MG63 (cell line): ENCODE data around the gene SP1. TPM values are rescaled to one million over a fixed set of nuclear protein-coding genes. Genes with fewer than 3 reads are reported as not detected.
A peak's percentile ranks its signal among the peaks of the same experiment; 100 is the strongest.

Source experiments
- DNase-seq: peaks from one replicate; pipeline ENCODE4 v3.0.0-alpha.2; 2020
- H3K27me3 ChIP-seq: fragments of 250-450 bp; sonication (Bioruptor Pico); 2 replicates; pipeline ENCODE4 v1.5.1; 2020; ENCODE audit warnings: mild to moderate bottlenecking, moderate library complexity
- H3K36me3 ChIP-seq: fragments of 250-450 bp; sonication (Bioruptor Pico); 2 replicates; pipeline ENCODE4 v1.5.1; 2020; ENCODE audit warnings: mild to moderate bottlenecking, moderate library complexity
- H3K4me3 ChIP-seq: fragments of 250-450 bp; sonication (Bioruptor Pico); 2 replicates; pipeline ENCODE4 v1.5.1; 2020; ENCODE audit warnings: mild to moderate bottlenecking, moderate library complexity
- H3K9me3 ChIP-seq: fragments of 250-450 bp; sonication (Bioruptor Pico); 2 replicates; pipeline ENCODE4 v1.5.1; 2020; ENCODE audit warnings: mild to moderate bottlenecking, moderate library complexity
- total RNA-seq: library from RNA; depleted of rRNA; stranded (reverse); fragments of >200 nt; shearing (Covaris generic); gene quantifications from 2 replicates; pipeline ENCODE4 v1.2.3, GENCODE V29; 2014; ENCODE audit warnings: low replicate concordance; rRNA removed

SP1 gene
- total RNA-seq, 1 experiment from 2014 or later = 22.3 TPM

- DNase-seq = peak; percentile 90
- Histone ChIP-seq H3K36me3 (peaks cover 53% of the 10 kb centered on the region), H3K9me3 (no peaks in the 10 kb centered on the region), H3K27me3 (no peaks in the 10 kb centered on the region), H3K4me3 (peak overlapping the region; percentile 98)
These were observed 72.4 kb downstream of the SP1 start for GRCh38 chr12:53452159-53453077.

DNA sequence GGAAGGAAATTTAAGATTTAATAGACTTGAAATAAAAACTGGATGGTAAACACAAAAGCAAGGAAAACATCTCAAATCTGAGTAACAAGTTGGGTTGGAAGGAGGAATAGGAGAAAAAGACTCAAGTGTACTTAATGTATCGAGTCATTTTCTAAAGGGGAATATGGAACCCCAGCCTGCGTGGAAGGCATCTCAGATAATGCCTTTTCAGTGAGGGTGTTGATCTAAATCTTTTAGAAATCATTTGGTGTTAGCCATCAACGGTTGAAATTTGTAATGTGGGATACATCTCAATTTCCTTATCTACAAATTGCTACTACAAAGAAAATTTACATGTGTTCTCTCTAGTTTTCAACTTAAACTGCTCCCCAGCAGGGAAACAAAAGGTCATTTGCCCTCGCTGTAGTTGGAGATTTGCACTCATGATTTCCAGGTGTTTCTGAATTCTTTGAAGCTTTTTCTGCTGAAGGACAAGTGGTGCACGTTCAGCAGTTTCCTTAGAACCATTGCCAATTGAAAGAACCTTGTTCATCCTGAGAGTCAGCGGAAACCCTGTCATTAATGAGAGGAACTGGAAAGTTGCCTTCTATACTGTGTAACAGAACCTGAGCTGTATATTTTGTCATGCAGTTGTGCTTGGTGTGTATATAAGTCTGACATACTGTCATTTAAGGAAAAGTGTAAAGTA, 74.1 kb downstream of the SP1 start:
- H3K27me3 ChIP-seq = no peaks in the 10 kb centered on the region
- peak overlapping the region; percentile 98 for H3K4me3 ChIP-seq
- peaks cover 66% of the 10 kb centered on the region for H3K36me3 ChIP-seq
- H3K9me3 ChIP-seq = no peaks in the 10 kb centered on the region
- no peak for DNase-seq

GRCh38 chr12:53454707-53455106, 74.7 kb downstream of the SP1 start:
- Histone ChIP-seq H3K9me3 (no peaks in the 10 kb centered on the region), H3K4me3 (peak overlapping the region; percentile 98), H3K36me3 (peaks cover 72% of the 10 kb centered on the region), H3K27me3 (no peaks in the 10 kb centered on the region)
- DNase-seq = no peak

DNA sequence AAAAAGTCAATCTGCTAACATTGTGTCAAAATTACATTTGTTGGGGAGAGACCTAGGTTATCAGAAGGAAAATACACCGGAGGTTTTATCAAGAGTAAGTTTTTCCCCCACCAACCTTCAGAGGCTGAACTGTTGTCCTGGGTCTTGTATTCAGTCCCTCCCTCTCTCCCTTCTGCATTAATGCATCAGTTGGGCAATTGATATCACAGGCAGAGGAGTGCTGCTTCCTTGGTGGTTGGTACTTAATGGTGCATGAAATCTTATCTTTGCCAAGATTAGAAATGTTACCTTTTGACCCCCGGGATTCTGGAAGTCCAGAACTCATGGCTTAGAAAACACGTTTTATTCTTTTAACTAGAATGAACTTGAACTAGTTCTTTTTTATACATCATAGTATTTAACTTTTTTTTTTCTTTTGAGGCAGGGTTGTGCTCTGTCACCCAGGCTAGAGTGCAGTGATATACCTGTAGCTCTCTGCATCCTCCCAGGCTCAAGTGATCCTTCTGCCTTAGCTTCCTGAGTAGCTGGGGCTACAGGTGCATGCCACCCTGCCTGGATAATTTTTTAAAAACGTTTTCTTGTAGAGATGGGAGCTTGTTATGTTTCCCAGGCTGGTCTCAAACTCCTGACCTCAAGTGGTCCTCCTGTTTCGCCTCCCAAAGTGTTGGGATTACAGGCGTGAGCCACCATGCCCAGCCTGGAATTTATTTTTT, 76.8 kb downstream of the SP1 start:
- Histone ChIP-seq H3K4me3 (no peak overlapping the region), H3K36me3 (peaks cover 93% of the 10 kb centered on the region), H3K27me3 (no peaks in the 10 kb centered on the region), H3K9me3 (no peaks in the 10 kb centered on the region)
- DNase-seq = no peak

DNA sequence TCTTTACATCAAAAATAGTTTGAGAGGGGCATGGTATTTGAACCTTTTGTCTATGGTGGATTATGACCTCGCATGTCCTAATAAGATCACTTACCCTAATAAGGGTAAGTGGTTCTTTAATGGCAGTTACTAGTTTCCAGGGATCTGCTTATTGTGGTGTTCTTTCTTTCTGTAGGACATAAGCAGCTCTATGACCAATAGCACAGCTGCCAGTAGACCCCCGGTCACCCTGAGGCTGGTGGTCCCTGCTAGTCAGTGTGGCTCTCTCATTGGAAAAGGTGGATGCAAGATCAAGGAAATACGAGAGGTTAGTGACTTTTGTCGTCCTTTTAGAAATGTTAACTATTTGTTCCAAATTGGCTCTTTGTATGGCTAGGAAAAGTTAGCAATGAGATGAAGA, 79.1 kb downstream of the SP1 start:
- peaks cover 100% of the 10 kb centered on the region for H3K36me3 ChIP-seq

DNA sequence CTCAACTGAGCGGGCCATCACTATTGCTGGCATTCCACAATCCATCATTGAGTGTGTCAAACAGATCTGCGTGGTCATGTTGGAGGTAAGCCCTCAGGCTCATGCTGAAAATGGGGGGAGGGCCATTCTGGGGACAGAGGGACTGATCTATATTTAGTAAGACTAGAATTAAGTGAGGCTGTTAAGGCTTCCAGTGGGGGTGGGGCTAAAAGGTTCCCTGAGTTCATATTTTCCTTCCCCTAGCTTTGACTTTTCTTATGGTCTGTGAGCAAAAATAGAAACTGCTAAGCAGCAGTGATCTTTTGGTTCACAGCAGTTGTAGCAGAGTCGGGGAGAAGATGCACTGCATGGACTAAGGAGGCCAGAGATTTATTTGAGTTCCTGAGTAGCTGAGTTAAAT, 81.1 kb downstream of the SP1 start:
- no peaks in the 10 kb centered on the region for H3K27me3 ChIP-seq
- no peak for DNase-seq
- no peaks in the 10 kb centered on the region for H3K9me3 ChIP-seq
- peaks cover 98% of the 10 kb centered on the region for H3K36me3 ChIP-seq
- no peak overlapping the region for H3K4me3 ChIP-seq

More for the DNA sequence above, 79.1 kb downstream of the SP1 start:
- no peak for DNase-seq
- Histone ChIP-seq H3K27me3 (no peaks in the 10 kb centered on the region), H3K9me3 (no peaks in the 10 kb centered on the region), H3K4me3 (no peak overlapping the region)

DNA sequence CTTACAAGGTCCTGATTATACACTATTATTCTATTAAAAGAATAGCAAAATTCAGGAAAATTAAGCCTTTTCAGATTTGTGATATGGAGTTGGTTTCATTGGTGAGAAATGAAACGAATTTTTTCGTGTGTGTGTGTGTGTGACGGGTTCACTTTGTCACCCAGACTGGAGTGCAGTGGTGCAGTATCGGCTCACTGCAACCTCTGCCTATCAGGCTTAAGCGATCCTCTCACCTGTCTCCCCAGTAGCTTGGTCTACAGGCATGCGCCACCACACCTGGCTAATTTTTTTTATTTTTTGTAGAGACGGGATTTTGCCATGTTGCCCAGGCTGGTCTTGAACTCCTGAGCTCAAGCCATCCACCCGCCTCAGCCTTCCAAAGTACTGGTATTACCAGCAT, 81.6 kb downstream of the SP1 start:
- Histone ChIP-seq H3K36me3 (peaks cover 98% of the 10 kb centered on the region), H3K9me3 (no peaks in the 10 kb centered on the region)

GRCh38 chr12:53462935-53463334, 83.0 kb downstream of the SP1 start:
- no peak for DNase-seq
- Histone ChIP-seq H3K36me3 (peaks cover 97% of the 10 kb centered on the region), H3K9me3 (no peaks in the 10 kb centered on the region), H3K4me3 (no peak overlapping the region), H3K27me3 (no peaks in the 10 kb centered on the region)

More for the DNA sequence above, 81.6 kb downstream of the SP1 start:
- Histone ChIP-seq H3K27me3 (no peaks in the 10 kb centered on the region), H3K4me3 (no peak overlapping the region)
- DNase-seq = no peak

DNA sequence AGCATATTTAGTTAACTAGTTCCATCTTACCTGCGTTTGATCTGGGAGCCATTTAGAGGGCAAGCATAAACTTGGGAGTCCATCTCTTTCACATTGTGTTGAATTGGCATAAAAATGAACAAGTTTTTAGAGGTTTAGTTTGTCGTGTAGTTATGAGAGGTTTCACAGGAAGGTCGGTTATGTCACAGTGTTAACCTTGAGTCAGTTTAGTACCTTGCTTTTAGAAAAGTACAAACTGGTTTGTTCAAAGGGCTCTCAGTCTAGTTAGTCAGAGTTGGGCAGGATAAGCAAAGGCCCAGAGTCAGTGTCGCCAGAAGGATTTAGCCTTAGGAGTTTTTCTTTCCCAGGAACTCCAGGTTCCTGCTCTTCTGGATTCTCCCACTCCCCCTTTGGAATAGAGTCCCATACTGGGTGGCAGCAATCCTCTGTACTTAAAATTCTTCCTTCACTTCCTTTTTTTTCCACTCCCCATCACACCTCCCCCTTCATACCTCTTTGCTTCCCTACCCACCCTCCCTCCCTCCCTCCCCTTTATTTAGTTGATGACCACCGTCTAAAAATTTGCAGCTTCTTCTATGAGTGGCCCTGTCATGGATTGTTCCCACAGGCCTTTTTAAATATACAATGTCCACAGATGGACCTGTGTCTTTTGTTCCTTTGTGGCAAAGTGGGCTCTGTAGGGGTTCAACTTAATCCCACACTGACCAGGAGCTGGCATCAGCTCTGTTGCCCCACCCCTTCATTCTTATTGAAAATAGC, 84.0 kb downstream of the SP1 start:
- no peaks in the 10 kb centered on the region for H3K27me3 ChIP-seq
- H3K36me3 ChIP-seq = peaks cover 97% of the 10 kb centered on the region
- no peak for DNase-seq
- no peaks in the 10 kb centered on the region for H3K9me3 ChIP-seq
- no peak overlapping the region for H3K4me3 ChIP-seq

GRCh38 chr12:53464685-53465418, 84.9 kb downstream of the SP1 start:
- H3K4me3 ChIP-seq = no peak overlapping the region
- no peak for DNase-seq
- no peaks in the 10 kb centered on the region for H3K27me3 ChIP-seq
- H3K9me3 ChIP-seq = no peaks in the 10 kb centered on the region
- H3K36me3 ChIP-seq = peaks cover 97% of the 10 kb centered on the region

DNA sequence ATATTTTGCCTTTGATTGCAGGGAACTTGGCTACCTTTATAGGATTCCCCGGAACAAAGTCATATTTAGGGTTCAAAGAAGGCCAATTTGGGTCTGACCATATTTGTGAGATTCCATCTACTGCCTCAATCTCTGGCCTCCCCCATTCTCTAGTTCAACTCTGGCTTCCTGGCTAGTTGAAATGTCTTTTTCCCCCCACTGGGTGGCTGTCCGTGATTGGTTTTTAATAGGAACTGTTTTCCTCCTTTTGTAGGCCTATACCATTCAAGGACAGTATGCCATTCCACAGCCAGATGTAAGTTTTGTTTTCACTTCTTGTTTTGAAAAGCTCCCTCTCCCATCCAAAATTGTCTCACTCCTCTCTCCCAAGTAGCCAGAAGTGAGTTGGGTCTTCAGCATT, 85.7 kb downstream of the SP1 start:
- DNase-seq = no peak
- Histone ChIP-seq H3K36me3 (peaks cover 97% of the 10 kb centered on the region), H3K9me3 (no peaks in the 10 kb centered on the region), H3K27me3 (no peaks in the 10 kb centered on the region), H3K4me3 (no peak overlapping the region)

Other genes starting within 250 kb of the SP1 start
- 14.7 and 22.2 TPM in 2 replicates for gene ZNF740, start 199.5 kb upstream of the SP1 start, total RNA-seq
- gene CSAD, start 199.3 kb upstream of the SP1 start, total RNA-seq = 1.2 and 7.1 TPM in 2 replicates
- 1.6 TPM in 1 of 2 replicates, not detected in the other for gene ITGB7, start 172.9 kb upstream of the SP1 start, total RNA-seq
- 30.8 and 40.7 TPM in 2 replicates for gene RARG, start 148.0 kb upstream of the SP1 start, total RNA-seq
- gene ESPL1, start 111.9 kb upstream of the SP1 start, total RNA-seq = 22.1 and 23.9 TPM in 2 replicates
- gene PFDN5, start 84.6 kb upstream of the SP1 start, total RNA-seq = 412 and 629 TPM in 2 replicates
- gene MYG1, start 80.5 kb upstream of the SP1 start, total RNA-seq = 30.8 and 42.8 TPM in 2 replicates
- gene AAAS, start 58.6 kb upstream of the SP1 start, total RNA-seq = 75.6 and 114 TPM in 2 replicates
- gene SP7, start 43.8 kb upstream of the SP1 start, total RNA-seq = not detected in 2 replicates
- not detected in 2 replicates for gene AMHR2, start 43.7 kb downstream of the SP1 start, total RNA-seq
- 41.0 and 60.4 TPM in 2 replicates for gene PRR13, start 61.6 kb downstream of the SP1 start, total RNA-seq
- gene PCBP2, start 71.9 kb downstream of the SP1 start, total RNA-seq = 217 and 279 TPM in 2 replicates
- gene MAP3K12, start 119.3 kb downstream of the SP1 start, total RNA-seq = 5.7 and 15.0 TPM in 2 replicates
- gene TARBP2, start 121.1 kb downstream of the SP1 start, total RNA-seq = 51.7 and 66.1 TPM in 2 replicates
- not detected in 2 replicates for gene NPFF, start 127.3 kb downstream of the SP1 start, total RNA-seq
- gene ATF7, start 246.2 kb downstream of the SP1 start, total RNA-seq = 5.7 and 12.4 TPM in 2 replicates